ENCODE results near the gene PRR9.

DNA sequence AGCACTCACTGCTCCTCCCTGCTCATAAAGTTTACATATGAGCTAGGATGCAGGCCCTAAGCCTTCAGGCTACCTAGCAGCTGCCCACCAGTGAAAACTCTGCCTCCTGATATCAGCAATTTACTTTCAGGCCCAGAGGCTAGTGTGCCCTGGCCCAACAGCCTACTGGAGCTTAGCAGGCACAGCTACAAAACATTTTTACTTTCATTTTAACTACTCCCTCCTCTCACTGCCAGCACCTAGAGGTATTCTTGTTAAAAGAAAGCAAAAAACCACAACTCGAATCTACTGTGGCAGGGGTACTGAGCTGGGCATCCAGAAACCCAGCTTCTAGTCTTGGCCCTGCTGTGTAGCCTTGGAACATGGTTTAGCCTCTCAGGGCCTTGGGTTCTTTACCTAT, 36.3 kb downstream of the PRR9 start:
- no peak for TF ChIP-seq EZH2 (IDR thresholded peaks at IDR 0.05; ENCODE audit: low read depth, unreplicated experiment)
- TF ChIP-seq, protein P1, sequence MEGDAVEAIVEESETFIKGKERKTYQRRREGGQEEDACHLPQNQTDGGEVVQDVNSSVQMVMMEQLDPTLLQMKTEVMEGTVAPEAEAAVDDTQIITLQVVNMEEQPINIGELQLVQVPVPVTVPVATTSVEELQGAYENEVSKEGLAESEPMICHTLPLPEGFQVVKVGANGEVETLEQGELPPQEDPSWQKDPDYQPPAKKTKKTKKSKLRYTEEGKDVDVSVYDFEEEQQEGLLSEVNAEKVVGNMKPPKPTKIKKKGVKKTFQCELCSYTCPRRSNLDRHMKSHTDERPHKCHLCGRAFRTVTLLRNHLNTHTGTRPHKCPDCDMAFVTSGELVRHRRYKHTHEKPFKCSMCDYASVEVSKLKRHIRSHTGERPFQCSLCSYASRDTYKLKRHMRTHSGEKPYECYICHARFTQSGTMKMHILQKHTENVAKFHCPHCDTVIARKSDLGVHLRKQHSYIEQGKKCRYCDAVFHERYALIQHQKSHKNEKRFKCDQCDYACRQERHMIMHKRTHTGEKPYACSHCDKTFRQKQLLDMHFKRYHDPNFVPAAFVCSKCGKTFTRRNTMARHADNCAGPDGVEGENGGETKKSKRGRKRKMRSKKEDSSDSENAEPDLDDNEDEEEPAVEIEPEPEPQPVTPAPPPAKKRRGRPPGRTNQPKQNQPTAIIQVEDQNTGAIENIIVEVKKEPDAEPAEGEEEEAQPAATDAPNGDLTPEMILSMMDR (conservative IDR thresholded peaks at IDR 0.05; ENCODE audit: low read depth in 2 of 2) = no peak
- TF ChIP-seq CREB1 (CRISPR knock-in tag; IDR thresholded peaks at IDR 0.05; ENCODE audit: low read depth) = no peak
- TF ChIP-seq NANOG (IDR thresholded peaks at IDR 0.05; ENCODE audit: borderline replicate concordance) = no peak
- TF ChIP-seq EZH2phosphoT487 (IDR thresholded peaks at IDR 0.05; ENCODE audit: unreplicated experiment) = no peak
- TF ChIP-seq JUNB (IDR thresholded peaks at IDR 0.05; ENCODE audit: unreplicated experiment) = no peak
- TF ChIP-seq REST (IDR thresholded peaks at IDR 0.05; ENCODE audit: unreplicated experiment) = no peak
- TF ChIP-seq POLR2AphosphoS5 (IDR thresholded peaks at IDR 0.05; ENCODE audit: low read depth) = no peak
- TF ChIP-seq, protein P2, sequence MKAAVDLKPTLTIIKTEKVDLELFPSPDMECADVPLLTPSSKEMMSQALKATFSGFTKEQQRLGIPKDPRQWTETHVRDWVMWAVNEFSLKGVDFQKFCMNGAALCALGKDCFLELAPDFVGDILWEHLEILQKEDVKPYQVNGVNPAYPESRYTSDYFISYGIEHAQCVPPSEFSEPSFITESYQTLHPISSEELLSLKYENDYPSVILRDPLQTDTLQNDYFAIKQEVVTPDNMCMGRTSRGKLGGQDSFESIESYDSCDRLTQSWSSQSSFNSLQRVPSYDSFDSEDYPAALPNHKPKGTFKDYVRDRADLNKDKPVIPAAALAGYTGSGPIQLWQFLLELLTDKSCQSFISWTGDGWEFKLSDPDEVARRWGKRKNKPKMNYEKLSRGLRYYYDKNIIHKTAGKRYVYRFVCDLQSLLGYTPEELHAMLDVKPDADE (IDR thresholded peaks at IDR 0.05) = no peak
- no peak for TF ChIP-seq ZNF331 (CRISPR knock-in tag; IDR thresholded peaks at IDR 0.05; ENCODE audit: low read depth)
